Endothelial cell of umbilical vein (primary cell): ENCODE results near the gene BCAN. TPM values are rescaled to one million over a fixed set of nuclear protein-coding genes. Genes with fewer than 3 reads are reported as not detected.

Experiments
- BruUV-seq: library from RNA; stranded (reverse); fragments of 400-500 nt; replicated peaks from 2 replicates; lab custom pipeline; 2021; lab: Mats Ljungman, UMichigan
- CTCF ChIA-PET: fragments of 300-600, 350-600 bp; sonication (Branson Sonifier 250); formaldehyde crosslinking; loops from one replicate; lab custom pipeline; 2021; ENCODE audit warnings: antibody characterized with exemption, inconsistent platforms; lab: Charles Lee
- POLR2A ChIA-PET: fragments of 300-600, 350-600 bp; sonication (Branson Sonifier 250); formaldehyde crosslinking; loops from one replicate; lab custom pipeline; 2021; ENCODE audit warnings: antibody characterized with exemption, inconsistent platforms; lab: Charles Lee
- DNase-seq: peaks from one replicate; pipeline ENCODE4 v3.0.0-alpha.2; 2011; ENCODE audit warnings: low read depth, low spot score
- FAIRE-seq: peaks from 2 replicates; lab custom pipeline; 2011; peaks lifted over from hg19 to GRCh38; lab: Jason Lieb, UNC
- H2AFZ ChIP-seq: 2 replicates; pipeline ENCODE4 v1.6.0; 2012; ENCODE audit warnings: low read depth, low read length, control low read depth, inconsistent platforms
- H3K27ac ChIP-seq: 2 replicates; pipeline ENCODE4 v1.5.1; 2011; ENCODE audit warnings: low read depth, mild to moderate bottlenecking, control low read depth, low read length, moderate library complexity; ENCODE audit not compliant: insufficient read depth
- H3K27me3 ChIP-seq, 2 experiments: 2 replicates each; pipeline versions ENCODE4 v1.6.0 to v1.6.1; 2011; ENCODE audit warnings: low read length in 2 of 2, mixed read lengths in 1 of 2; ENCODE audit not compliant: control insufficient read depth in 2 of 2, insufficient read depth in 2 of 2
- H3K36me3 ChIP-seq, 2 experiments: 2 replicates in 1 of 2; 3 replicates in 1 of 2; pipeline ENCODE4 v1.5.1; 2011; ENCODE audit warnings: low read length in 2 of 2, mild to moderate bottlenecking in 1 of 2, moderate library complexity in 1 of 2; ENCODE audit not compliant: control insufficient read depth in 2 of 2, insufficient read depth in 2 of 2; ENCODE audit errors: extremely low read depth in 1 of 2
- H3K4me1 ChIP-seq: 3 replicates; pipeline ENCODE4 v1.5.1; 2011; ENCODE audit warnings: mild to moderate bottlenecking, low read length; ENCODE audit not compliant: control insufficient read depth, insufficient read depth; ENCODE audit errors: extremely low read depth
- H3K4me2 ChIP-seq: 2 replicates; pipeline ENCODE4 v1.6.1; 2011; ENCODE audit warnings: low read length, control low read depth, mixed read lengths; ENCODE audit not compliant: insufficient read depth
- H3K4me3 ChIP-seq, 3 experiments: fragments of 200-600 bp in 1 of 3; sonication (generic), shearing (Covaris generic) in 1 of 3; replicated peaks in 1 of 3; 2 replicates each; pipeline ENCODE4 v1.5.1; 2011 to 2016; ENCODE audit warnings: control low read depth in 3 of 3, low read length in 3 of 3, mild to moderate bottlenecking in 2 of 3, inconsistent platforms in 1 of 3, low read depth in 1 of 3, moderate library complexity in 1 of 3; ENCODE audit not compliant: insufficient read depth in 1 of 3
- H3K79me2 ChIP-seq: 2 replicates; pipeline ENCODE4 v1.6.0; 2012; ENCODE audit warnings: low read length, inconsistent platforms; ENCODE audit not compliant: control insufficient read depth, insufficient read depth
- H3K9ac ChIP-seq: replicated peaks from 2 replicates; pipeline ENCODE3; 2011; ENCODE audit warnings: low read length, control low read depth; ENCODE audit not compliant: insufficient read depth; ENCODE audit errors: extremely low read depth
- H3K9me1 ChIP-seq: replicated peaks from 3 replicates; pipeline ENCODE4 v1.6.0; 2011; ENCODE audit warnings: mild to moderate bottlenecking, low read length; ENCODE audit not compliant: control insufficient read depth, insufficient read depth; ENCODE audit errors: extremely low read depth
- H3K9me3 ChIP-seq: replicated peaks from 2 replicates; pipeline ENCODE4 v1.5.1; 2012; ENCODE audit warnings: low read length, inconsistent platforms; ENCODE audit not compliant: control insufficient read depth, insufficient read depth
- H4K20me1 ChIP-seq: replicated peaks from 2 replicates; pipeline ENCODE3; 2011; ENCODE audit warnings: mild to moderate bottlenecking, low read length; ENCODE audit not compliant: control insufficient read depth, insufficient read depth; ENCODE audit errors: extremely low read depth
- CTCF ChIP-seq, 2 donors: IDR thresholded peaks; 1 replicate in 1 of 2; 2 replicates in 1 of 2; pipeline ENCODE4 v1.5.1; 2011; ENCODE audit warnings: low read length in 2 of 2, mild to moderate bottlenecking in 2 of 2, moderate library complexity in 2 of 2, control low read depth in 1 of 2, inconsistent platforms in 1 of 2, low read depth in 1 of 2; ENCODE audit not compliant: insufficient read depth in 1 of 2; ENCODE audit errors: extremely low read depth in 1 of 2
- EZH2 ChIP-seq: IDR thresholded peaks from 2 replicates; pipeline ENCODE4 v1.6.1; 2012; ENCODE audit warnings: borderline replicate concordance, low read depth, mild to moderate bottlenecking, moderate library complexity, low read length, inconsistent platforms; ENCODE audit not compliant: severe bottlenecking
- FOS ChIP-seq: IDR thresholded peaks from 2 replicates; pipeline ENCODE4 v1.6.1; 2011; ENCODE audit warnings: mild to moderate bottlenecking, low read length, moderate library complexity, borderline replicate concordance; ENCODE audit not compliant: insufficient read depth
- GATA2 ChIP-seq: IDR thresholded peaks from 2 replicates; pipeline ENCODE4 v1.7.0; 2011; ENCODE audit warnings: low read depth, mild to moderate bottlenecking, moderate library complexity, mixed read lengths, low read length; ENCODE audit not compliant: insufficient read length, insufficient read depth
- JUN ChIP-seq: IDR thresholded peaks from 2 replicates; pipeline ENCODE4 v1.6.1; 2011; ENCODE audit warnings: borderline replicate concordance, low read depth; ENCODE audit not compliant: insufficient read length, insufficient read depth
- MAX ChIP-seq: IDR thresholded peaks from 2 replicates; pipeline ENCODE4 v1.6.1; 2011; ENCODE audit not compliant: insufficient read depth, insufficient read length
- MYC ChIP-seq: IDR thresholded peaks from one replicate; pipeline ENCODE4 v1.6.1; 2011; ENCODE audit warnings: mild to moderate bottlenecking, low read depth, low read length
- POLR2A ChIP-seq: IDR thresholded peaks from 2 replicates; pipeline ENCODE4 v1.6.1; 2012; ENCODE audit warnings: low read depth, mild to moderate bottlenecking, control low read depth, low read length
- POLR2AphosphoS5 ChIP-seq: IDR thresholded peaks from 2 replicates; pipeline ENCODE4 v1.6.1; 2012; ENCODE audit warnings: low read depth, mild to moderate bottlenecking, control low read depth, low read length, moderate library complexity; ENCODE audit not compliant: insufficient read depth
- dilution Hi-C: fragments of 300-500 bp; cut with MboI; formaldehyde crosslinking; loops from one replicate; pipeline ENCODE4 v1.15.0; 2019; ENCODE audit warnings: low sequenced_read_pairs; ENCODE audit not compliant: extremely low pct_ligation_motif_present
- intact Hi-C: fragments of 100-400 bp; cut with micrococcal nuclease; formaldehyde crosslinking; loops from one replicate; pipeline ENCODE4 v1.10.0; 2022
- polyA plus RNA-seq, 4 experiments: library from polyadenylated mRNA; depleted of rRNA in 3 of 4; stranded (reverse) in 3 of 4; unstranded in 1 of 4; fragments of >200 nt; gene quantifications; 2 replicates each; pipeline versions ENCODE4 v1.2.1 to v1.2.3, GENCODE V29; 2011 to 2012; ENCODE audit warnings: missing spikeins in 1 of 4
- total RNA-seq: library from RNA; stranded (reverse); gene quantifications from 2 replicates; pipeline ENCODE4 v1.2.3, GENCODE V29; 2021

The BCAN gene
- total and polyA plus RNA-seq, 2 donors (not counting 3 experiments of a cell fraction or from before 2014, with no cell fraction given), result 0.15 TPM; not detected in 1

- intact Hi-C loops, result no loop called here
- TF ChIP-seq MAX (no peak), CTCF (IDR thresholded peaks at IDR 0.05; ENCODE audit: extremely low read depth in 1 of 2, insufficient read depth in 1 of 2, low read depth in 1 of 2, low read length in 2 of 2) (no peak), EZH2 (no peak), GATA2 (no peak), MYC (no peak), JUN (no peak), POLR2AphosphoS5 (no peak), POLR2A (no peak), FOS (no peak)
Observed at GRCh38 chr1:156709031-156709430, 67.1 kb downstream of the BCAN start.

More at GRCh38 chr1:156709031-156709430, 67.1 kb downstream of the BCAN start:
- FAIRE-seq (no peak), DNase-seq (no peak)
- no peak overlapping the region for H3K9ac ChIP-seq
- ChIA-PET POLR2A (no interaction called here), CTCF (interaction anchor here (1.1 to 15.5 kb wide), 3 partner anchors 17 to 32 kb away, joined by 3 to 453 read pairs (median 12); partner anchors contain the start of gene NES)
- H3K4me1 ChIP-seq, result peaks cover 19% of the 10 kb centered on the region
- no peak overlapping the region for H3K4me3 ChIP-seq
- no peaks in the 10 kb centered on the region for H3K79me2 ChIP-seq
- no peak overlapping the region for H2AFZ ChIP-seq
- H3K4me2 ChIP-seq, result no peak overlapping the region
- no peaks in the 10 kb centered on the region for H3K9me3 ChIP-seq
- H3K27me3 ChIP-seq, result peaks cover 0 to 2% of the 10 kb centered on the region in 2 experiments
- H3K36me3 ChIP-seq, result no peaks in the 10 kb centered on the region
- no peaks in the 10 kb centered on the region for H4K20me1 ChIP-seq
- no peaks in the 10 kb centered on the region for H3K9me1 ChIP-seq
- BruUV-seq, result no TSS peak
- dilution Hi-C loops, result no loop called here
- no peak overlapping the region for H3K27ac ChIP-seq

Other genes starting within 250 kb of the BCAN start
- gene MEF2D, start 141.3 kb upstream of the BCAN start, total RNA-seq, result 52.2 and 57.3 TPM in 2 replicates
- gene MEF2D, start 141.3 kb upstream of the BCAN start, polyA plus RNA-seq, result 45.4 and 55.6 TPM in 2 replicates
- 48.6 and 60.7 TPM in 2 replicates for gene IQGAP3, start 69.6 kb upstream of the BCAN start, total RNA-seq
- gene IQGAP3, start 69.6 kb upstream of the BCAN start, polyA plus RNA-seq, result 28.3 and 30.2 TPM in 2 replicates
- gene TTC24, start 62.4 kb upstream of the BCAN start, total RNA-seq, result not detected in 2 replicates
- not detected in 2 replicates for gene TTC24, start 62.4 kb upstream of the BCAN start, polyA plus RNA-seq
- 74.0 and 76.2 TPM in 2 replicates for gene NAXE, start 50.3 kb upstream of the BCAN start, total RNA-seq
- gene NAXE, start 50.3 kb upstream of the BCAN start, polyA plus RNA-seq, result 187 and 210 TPM in 2 replicates
- 29.2 and 32.0 TPM in 2 replicates for gene GPATCH4, start 40.6 kb upstream of the BCAN start, total RNA-seq
- 15.5 and 22.4 TPM in 2 replicates for gene GPATCH4, start 40.6 kb upstream of the BCAN start, polyA plus RNA-seq
- gene HAPLN2, start 22.7 kb upstream of the BCAN start, total RNA-seq, result not detected in 2 replicates
- 0.14 TPM in 1 of 2 replicates, not detected in the other for gene HAPLN2, start 22.7 kb upstream of the BCAN start, polyA plus RNA-seq
- gene NES, start 35.3 kb downstream of the BCAN start, total RNA-seq, result 269 and 274 TPM in 2 replicates
- gene NES, start 35.3 kb downstream of the BCAN start, polyA plus RNA-seq, result 15.5 and 19.4 TPM in 2 replicates
- 1.0 and 2.6 TPM in 2 replicates for gene CRABP2, start 63.5 kb downstream of the BCAN start, total RNA-seq
- gene CRABP2, start 63.5 kb downstream of the BCAN start, polyA plus RNA-seq, result 0.21 and 0.32 TPM in 2 replicates
- 12.8 and 15.5 TPM in 2 replicates for gene METTL25B, start 86.4 kb downstream of the BCAN start, total RNA-seq
- 15.0 and 17.3 TPM in 2 replicates for gene METTL25B, start 86.4 kb downstream of the BCAN start, polyA plus RNA-seq
- 32.1 and 35.3 TPM in 2 replicates for gene ISG20L2, start 86.6 kb downstream of the BCAN start, total RNA-seq
- 32.0 and 33.2 TPM in 2 replicates for gene ISG20L2, start 86.6 kb downstream of the BCAN start, polyA plus RNA-seq
- 63.3 and 77.7 TPM in 2 replicates for gene MRPL24, start 99.0 kb downstream of the BCAN start, total RNA-seq
- gene MRPL24, start 99.0 kb downstream of the BCAN start, polyA plus RNA-seq, result 46.5 and 47.9 TPM in 2 replicates
- gene HDGF, start 109.6 kb downstream of the BCAN start, total RNA-seq, result 279 and 298 TPM in 2 replicates
- gene HDGF, start 109.6 kb downstream of the BCAN start, polyA plus RNA-seq, result 94.7 and 95.1 TPM in 2 replicates
- gene PRCC, start 125.4 kb downstream of the BCAN start, total RNA-seq, result 65.1 and 71.5 TPM in 2 replicates
- 76.9 and 77.4 TPM in 2 replicates for gene PRCC, start 125.4 kb downstream of the BCAN start, polyA plus RNA-seq
- 1.1 and 1.8 TPM in 2 replicates for gene SH2D2A, start 174.7 kb downstream of the BCAN start, total RNA-seq
- gene SH2D2A, start 174.7 kb downstream of the BCAN start, polyA plus RNA-seq, result 0.41 and 0.92 TPM in 2 replicates
- gene INSRR, start 217.0 kb downstream of the BCAN start, total RNA-seq, result not detected in 2 replicates
- gene INSRR, start 217.0 kb downstream of the BCAN start, polyA plus RNA-seq, result not detected in 2 replicates
- gene NTRK1, start 218.7 kb downstream of the BCAN start, total RNA-seq, result not detected in 2 replicates
- gene NTRK1, start 218.7 kb downstream of the BCAN start, polyA plus RNA-seq, result 0.07 TPM in 1 of 2 replicates, not detected in the other